Measurements from ENCODE around the gene MYB.

Gene MYB

DNA sequence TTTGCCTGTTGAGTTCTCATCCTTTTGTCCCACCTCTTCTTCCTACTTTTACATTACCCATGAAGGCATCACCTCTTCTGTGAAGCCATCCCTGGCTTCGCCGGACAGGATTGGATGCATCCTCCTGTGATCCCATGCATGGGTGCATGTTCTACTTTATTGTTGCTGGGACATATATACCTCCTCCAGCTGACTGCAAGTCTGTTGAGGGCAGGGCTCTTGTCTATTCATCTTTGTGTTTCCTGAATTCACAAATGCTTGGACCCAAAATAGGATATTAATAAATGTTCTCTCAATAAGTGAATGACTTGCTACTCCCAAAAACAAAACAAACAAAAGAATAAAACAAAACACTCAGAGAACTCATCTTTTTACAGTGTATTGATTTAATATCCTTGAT lies 5.1 kb downstream of the MYB start:
- in situ Hi-C loops (cut with MboI; ENCODE audit: low sequenced_read_pairs): loop anchor here (25.0 kb wide), 1 partner anchor 226 kb away; no protein-coding TSS in a partner anchor
- DNase-seq (ENCODE audit: low spot score in 2 of 2): no peak
- H3K27me3 ChIP-seq (ENCODE audit: low read depth): no peaks in the 10 kb centered on the region
- H3K36me3 ChIP-seq (replicated peaks): no peaks in the 10 kb centered on the region; the same call in 1 of the 2 replicates
- H3K9me3 ChIP-seq: no peaks in the 10 kb centered on the region
- peaks cover 2% of the 10 kb centered on the region; the same call in 1 of the 2 replicates for H3K4me1 ChIP-seq
- H3K4me3 ChIP-seq: no peak overlapping the region

DNA sequence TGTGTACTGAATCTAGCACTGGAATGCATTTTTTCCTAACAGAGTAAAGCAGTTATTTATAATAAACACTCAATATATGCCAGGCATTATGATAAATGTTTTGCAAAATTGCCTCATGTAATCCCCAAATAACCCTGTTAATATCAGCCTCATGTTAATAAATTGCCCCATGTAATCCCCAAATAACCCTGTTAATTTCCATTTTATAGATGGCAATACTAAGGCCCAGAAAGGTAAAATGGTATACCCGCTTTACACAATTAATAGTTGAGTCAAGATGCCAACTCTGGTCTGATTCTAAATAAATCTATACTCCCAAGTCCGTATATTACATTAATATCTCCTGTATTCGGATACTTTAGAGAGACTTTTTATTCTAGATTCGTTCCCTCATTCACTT lies 6.3 kb downstream of the MYB start:
- Histone ChIP-seq H3K4me1 (peaks cover 2% of the 10 kb centered on the region; the same call in 1 of the 2 replicates), H3K27me3 (ENCODE audit: low read depth) (no peaks in the 10 kb centered on the region), H3K4me3 (no peak overlapping the region), H3K9me3 (no peaks in the 10 kb centered on the region), H3K36me3 (replicated peaks) (no peaks in the 10 kb centered on the region; the same call in 1 of the 2 replicates)
- no peak for DNase-seq (ENCODE audit: low spot score in 2 of 2)
- in situ Hi-C loops (cut with MboI; ENCODE audit: low sequenced_read_pairs): loop anchor here (25.0 kb wide), 1 partner anchor 225 kb away; no protein-coding TSS in a partner anchor

DNA sequence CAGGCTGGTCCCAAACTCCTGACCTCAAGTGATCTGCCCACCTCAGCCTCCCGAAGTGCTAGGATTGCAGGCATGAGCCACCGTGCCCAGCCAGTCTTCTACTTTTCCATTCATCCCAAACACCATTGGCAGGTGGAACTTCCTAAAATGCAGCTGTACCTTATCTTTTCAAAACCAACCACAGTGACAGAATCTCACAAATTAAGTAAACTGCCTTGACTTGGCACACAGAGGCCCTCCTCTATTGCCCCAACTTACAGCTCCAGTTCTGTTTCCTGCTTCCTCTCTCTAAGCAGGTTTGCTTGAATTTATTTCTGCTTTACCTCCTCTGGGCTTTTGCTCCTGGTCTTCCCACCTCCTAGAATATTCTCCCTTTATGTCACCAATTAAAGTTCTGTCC lies 7.6 kb downstream of the MYB start:
- Histone ChIP-seq H3K27me3 (ENCODE audit: low read depth) (no peaks in the 10 kb centered on the region), H3K4me1 (no peaks in the 10 kb centered on the region), H3K36me3 (replicated peaks) (peaks cover 7% of the 10 kb centered on the region), H3K4me3 (no peak overlapping the region), H3K9me3 (no peaks in the 10 kb centered on the region)
- DNase-seq (ENCODE audit: low spot score in 2 of 2): no peak
- in situ Hi-C loops (cut with MboI; ENCODE audit: low sequenced_read_pairs): loop anchor here (25.0 kb wide), 1 partner anchor 224 kb away; no protein-coding TSS in a partner anchor

GRCh38 chr6:135189344-135189743 lies 8.2 kb downstream of the MYB start:
- no peak for DNase-seq (ENCODE audit: low spot score in 2 of 2)
- no peaks in the 10 kb centered on the region for H3K27me3 ChIP-seq (ENCODE audit: low read depth)
- no peak overlapping the region for H3K4me3 ChIP-seq
- H3K4me1 ChIP-seq: no peaks in the 10 kb centered on the region
- in situ Hi-C loops (cut with MboI; ENCODE audit: low sequenced_read_pairs): loop anchor here (25.0 kb wide), 1 partner anchor 223 kb away; no protein-coding TSS in a partner anchor
- H3K9me3 ChIP-seq: no peaks in the 10 kb centered on the region
- H3K36me3 ChIP-seq (replicated peaks): peaks cover 11% of the 10 kb centered on the region

DNA sequence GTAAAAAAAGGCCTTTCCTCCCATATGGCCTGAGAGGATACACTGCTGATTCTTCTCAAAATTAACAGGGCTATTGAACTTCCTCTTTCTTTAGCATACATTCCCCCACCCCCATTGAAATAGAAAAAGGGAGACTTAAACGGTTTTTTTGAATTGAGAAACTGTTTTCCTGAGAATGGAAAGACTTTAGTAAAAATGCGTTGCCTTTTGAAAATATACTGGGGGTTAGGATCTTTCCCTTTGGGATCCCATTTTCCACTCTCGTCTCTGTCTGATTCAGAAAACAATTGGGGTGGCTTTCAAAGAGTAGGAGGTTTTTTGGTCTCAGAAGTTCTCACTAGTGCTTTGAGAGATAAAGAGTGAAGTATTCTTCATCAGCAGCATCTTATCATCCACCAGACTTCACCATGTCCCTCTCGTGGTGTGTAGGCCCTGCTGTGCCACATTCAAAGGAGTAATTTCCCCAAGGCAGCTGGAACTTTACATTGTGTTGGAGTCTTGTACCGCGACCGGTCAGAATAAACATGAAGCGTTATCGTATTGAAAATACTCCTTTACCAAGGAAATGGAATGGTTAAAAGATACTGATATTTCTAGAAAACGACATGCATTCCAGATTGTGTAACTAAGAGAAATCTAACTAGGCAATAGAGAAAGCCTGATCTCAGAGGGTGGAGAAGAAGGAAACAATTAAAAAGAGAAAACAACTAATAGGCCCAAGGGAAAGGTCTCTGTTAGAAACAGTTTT lies 10.6 kb downstream of the MYB start:
- Histone ChIP-seq H3K9me3 (no peaks in the 10 kb centered on the region), H3K36me3 (replicated peaks) (peaks cover 16% of the 10 kb centered on the region), H3K4me1 (no peaks in the 10 kb centered on the region), H3K4me3 (no peak overlapping the region), H3K27me3 (ENCODE audit: low read depth) (no peaks in the 10 kb centered on the region)
- in situ Hi-C loops (cut with MboI; ENCODE audit: low sequenced_read_pairs): loop anchor here (25.0 kb wide), 1 partner anchor 221 kb away; no protein-coding TSS in a partner anchor
- DNase-seq (ENCODE audit: low spot score in 2 of 2): no peak

DNA sequence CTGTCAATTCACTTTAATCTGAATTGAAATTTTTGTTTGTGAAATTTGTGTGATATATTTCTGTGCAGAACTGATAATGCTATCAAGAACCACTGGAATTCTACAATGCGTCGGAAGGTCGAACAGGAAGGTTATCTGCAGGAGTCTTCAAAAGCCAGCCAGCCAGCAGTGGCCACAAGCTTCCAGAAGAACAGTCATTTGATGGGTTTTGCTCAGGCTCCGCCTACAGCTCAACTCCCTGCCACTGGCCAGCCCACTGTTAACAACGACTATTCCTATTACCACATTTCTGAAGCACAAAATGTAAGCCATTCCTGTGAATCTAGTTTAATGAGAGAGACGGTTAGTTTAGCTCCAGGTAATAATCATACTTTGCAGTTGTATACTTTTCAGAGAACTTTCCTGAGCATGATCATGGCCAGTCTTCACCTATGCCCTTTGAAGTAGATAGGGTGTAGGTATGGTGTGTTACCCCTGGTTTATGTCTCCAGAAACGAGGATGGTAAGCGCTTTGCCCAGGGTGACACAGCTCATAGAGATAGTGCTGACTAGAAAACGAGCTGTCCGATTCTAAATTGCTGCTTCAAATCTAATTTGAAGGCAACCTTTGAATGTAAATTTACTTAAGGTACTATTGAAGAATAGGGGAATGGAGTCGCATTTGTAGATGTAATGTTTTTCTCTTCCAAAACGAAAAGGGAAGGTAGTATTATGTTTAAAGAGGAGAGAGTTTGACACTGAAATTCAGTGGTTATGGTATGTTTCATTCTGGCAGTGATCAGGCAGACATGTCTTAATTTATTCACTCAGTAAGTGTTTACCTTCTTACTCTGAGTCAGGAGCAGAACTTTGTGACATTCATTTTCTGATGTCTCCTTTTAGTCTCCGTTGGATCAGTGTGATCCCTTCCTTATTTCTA lies 11.4 kb downstream of the MYB start:
- no peak for DNase-seq (ENCODE audit: low spot score in 2 of 2)
- Histone ChIP-seq H3K36me3 (replicated peaks) (peaks cover 16% of the 10 kb centered on the region), H3K4me1 (no peaks in the 10 kb centered on the region), H3K27me3 (ENCODE audit: low read depth) (no peaks in the 10 kb centered on the region), H3K9me3 (no peaks in the 10 kb centered on the region), H3K4me3 (no peak overlapping the region)
- in situ Hi-C loops (cut with MboI; ENCODE audit: low sequenced_read_pairs): loop anchor here (25.0 kb wide), 1 partner anchor 220 kb away; no protein-coding TSS in a partner anchor

- no peaks in the 10 kb centered on the region for H3K27me3 ChIP-seq (ENCODE audit: low read depth)
- H3K4me1 ChIP-seq: no peaks in the 10 kb centered on the region
- no peaks in the 10 kb centered on the region for H3K9me3 ChIP-seq
- peaks cover 16% of the 10 kb centered on the region for H3K36me3 ChIP-seq (replicated peaks)
- H3K4me3 ChIP-seq: no peak overlapping the region
- in situ Hi-C loops (cut with MboI; ENCODE audit: low sequenced_read_pairs): loop anchor here (25.0 kb wide), 1 partner anchor 219 kb away; no protein-coding TSS in a partner anchor
- no peak for DNase-seq (ENCODE audit: low spot score in 2 of 2)
These were observed 12.1 kb downstream of the MYB start for GRCh38 chr6:135193221-135193620.

DNA sequence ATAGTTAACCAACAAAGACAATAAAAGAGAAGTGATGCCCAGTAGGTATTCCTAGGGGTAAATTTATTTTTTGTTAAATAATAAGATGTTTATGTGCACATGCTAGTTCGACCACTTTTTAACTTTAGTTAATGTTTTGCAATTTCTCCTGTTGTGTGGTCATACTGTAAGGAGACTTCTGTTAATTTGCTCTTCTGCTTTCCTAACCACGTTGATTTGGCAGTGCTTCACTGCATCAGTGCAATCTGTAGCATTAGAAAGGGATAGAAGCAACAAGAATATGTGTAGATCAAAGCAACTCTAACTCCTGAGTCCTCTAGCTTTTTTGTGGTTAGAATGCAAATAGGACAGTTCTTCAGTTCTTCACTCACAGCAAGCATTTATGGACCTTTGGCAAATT lies 13.9 kb downstream of the MYB start:
- H3K36me3 ChIP-seq (replicated peaks): peaks cover 20% of the 10 kb centered on the region
- in situ Hi-C loops (cut with MboI; ENCODE audit: low sequenced_read_pairs): loop anchor here (25.0 kb wide), 1 partner anchor 217 kb away; no protein-coding TSS in a partner anchor
- H3K4me3 ChIP-seq: no peak overlapping the region
- no peak for DNase-seq (ENCODE audit: low spot score in 2 of 2)
- no peaks in the 10 kb centered on the region for H3K4me1 ChIP-seq
- H3K9me3 ChIP-seq: no peaks in the 10 kb centered on the region
- H3K27me3 ChIP-seq (ENCODE audit: low read depth): no peaks in the 10 kb centered on the region

GRCh38 chr6:135195522-135195921 lies 14.4 kb downstream of the MYB start:
- Histone ChIP-seq H3K9me3 (no peaks in the 10 kb centered on the region), H3K27me3 (ENCODE audit: low read depth) (no peaks in the 10 kb centered on the region), H3K4me3 (no peak overlapping the region), H3K4me1 (no peaks in the 10 kb centered on the region), H3K36me3 (replicated peaks) (peaks cover 23% of the 10 kb centered on the region)
- no peak for DNase-seq (ENCODE audit: low spot score in 2 of 2)
- in situ Hi-C loops (cut with MboI; ENCODE audit: low sequenced_read_pairs): loop anchor here (25.0 kb wide), 1 partner anchor 217 kb away; no protein-coding TSS in a partner anchor

DNA sequence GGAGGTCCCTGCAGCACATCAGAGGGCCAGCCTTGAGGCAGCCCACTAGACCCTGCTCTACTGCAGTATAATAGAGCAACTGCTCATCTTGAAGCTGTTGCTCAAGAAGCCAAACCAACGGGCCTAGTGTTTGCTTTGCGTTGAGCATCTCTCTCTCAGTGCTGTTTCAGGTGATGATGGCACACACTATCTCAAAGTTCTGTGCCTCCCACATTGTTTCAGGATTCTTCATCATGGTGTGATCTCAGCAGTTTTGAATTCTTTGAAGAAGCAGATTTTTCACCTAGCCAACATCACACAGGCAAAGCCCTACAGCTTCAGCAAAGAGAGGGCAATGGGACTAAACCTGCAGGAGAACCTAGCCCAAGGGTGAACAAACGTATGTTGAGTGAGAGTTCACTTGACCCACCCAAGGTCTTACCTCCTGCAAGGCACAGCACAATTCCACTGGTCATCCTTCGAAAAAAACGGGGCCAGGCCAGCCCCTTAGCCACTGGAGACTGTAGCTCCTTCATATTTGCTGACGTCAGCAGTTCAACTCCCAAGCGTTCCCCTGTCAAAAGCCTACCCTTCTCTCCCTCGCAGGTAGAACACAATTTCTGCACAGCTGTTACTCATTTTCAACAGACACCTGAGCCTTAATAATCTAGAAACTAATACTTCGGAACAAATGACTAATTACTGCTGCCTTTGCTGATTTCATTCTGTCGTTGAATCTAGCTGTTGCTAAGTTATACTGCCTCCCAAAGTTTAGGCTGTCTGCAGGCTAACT lies 15.8 kb downstream of the MYB start:
- Histone ChIP-seq H3K4me3 (no peak overlapping the region), H3K36me3 (replicated peaks) (peaks cover 29% of the 10 kb centered on the region), H3K27me3 (ENCODE audit: low read depth) (no peaks in the 10 kb centered on the region)

DNA sequence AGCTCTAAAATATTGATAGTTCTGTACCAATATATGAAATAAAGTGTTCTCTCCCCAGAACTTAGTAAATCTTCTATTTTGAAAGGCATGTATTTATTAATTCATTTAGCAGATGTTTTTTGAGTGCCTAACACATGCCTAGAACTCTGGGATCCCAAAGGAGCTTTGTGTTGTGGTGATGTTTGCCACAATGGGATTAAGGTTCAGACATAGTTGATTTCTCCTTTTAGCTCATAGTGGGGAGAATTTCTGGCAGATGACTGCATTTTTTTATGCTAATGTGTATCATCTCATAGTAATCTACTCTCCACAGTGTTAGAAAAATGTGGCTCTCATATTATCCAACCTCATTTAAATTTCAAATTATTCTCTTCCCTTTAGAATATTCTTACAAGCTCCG lies 21.7 kb downstream of the MYB start:
- H3K36me3 ChIP-seq (replicated peaks): peaks cover 30% of the 10 kb centered on the region
- H3K4me1 ChIP-seq: no peaks in the 10 kb centered on the region
- in situ Hi-C loops (cut with MboI; ENCODE audit: low sequenced_read_pairs): no loop called here
- H3K27me3 ChIP-seq (ENCODE audit: low read depth): no peaks in the 10 kb centered on the region
- no peak for DNase-seq (ENCODE audit: low spot score in 2 of 2)
- H3K9me3 ChIP-seq: no peaks in the 10 kb centered on the region
- H3K4me3 ChIP-seq: no peak overlapping the region

More for the DNA sequence above, 15.8 kb downstream of the MYB start:
- Histone ChIP-seq H3K9me3 (no peaks in the 10 kb centered on the region), H3K4me1 (no peaks in the 10 kb centered on the region)
- in situ Hi-C loops (cut with MboI; ENCODE audit: low sequenced_read_pairs): loop anchor here (25.0 kb wide), 1 partner anchor 215 kb away; no protein-coding TSS in a partner anchor
- DNase-seq (ENCODE audit: low spot score in 2 of 2): no peak

GRCh38 chr6:135204951-135205350 lies 23.8 kb downstream of the MYB start:
- H3K36me3 ChIP-seq (replicated peaks): peaks cover 27% of the 10 kb centered on the region
- H3K9me3 ChIP-seq: no peaks in the 10 kb centered on the region
- in situ Hi-C loops (cut with MboI; ENCODE audit: low sequenced_read_pairs): no loop called here
- H3K4me1 ChIP-seq: no peaks in the 10 kb centered on the region
- no peak overlapping the region for H3K4me3 ChIP-seq
- H3K27me3 ChIP-seq (ENCODE audit: low read depth): no peaks in the 10 kb centered on the region
- no peak for DNase-seq (ENCODE audit: low spot score in 2 of 2)

DNA sequence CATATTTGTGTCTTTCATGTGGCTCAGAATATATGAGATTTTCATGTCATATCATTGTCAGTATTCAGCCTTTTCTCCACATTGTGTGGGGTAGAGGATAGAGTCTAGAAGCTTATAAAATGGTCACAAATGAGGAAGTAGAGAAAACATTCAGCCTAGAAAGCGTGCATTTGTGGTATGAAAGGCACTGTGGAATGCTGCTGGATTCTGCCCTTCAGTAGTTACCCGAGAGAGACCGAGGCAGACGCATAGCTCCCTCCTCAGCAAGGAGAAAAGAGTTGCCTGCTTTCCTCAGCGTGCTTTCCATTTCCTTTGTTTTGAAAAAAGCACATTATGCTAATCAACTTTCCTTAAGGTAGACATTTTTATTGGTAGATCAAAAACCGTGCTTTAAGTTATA lies 28.7 kb downstream of the MYB start:
- Histone ChIP-seq H3K36me3 (replicated peaks) (peaks cover 4% of the 10 kb centered on the region; the same call in 1 of the 2 replicates), H3K4me3 (no peak overlapping the region), H3K9me3 (no peaks in the 10 kb centered on the region; the same call in 1 of the 2 replicates), H3K27me3 (ENCODE audit: low read depth) (no peaks in the 10 kb centered on the region), H3K4me1 (no peaks in the 10 kb centered on the region; the same call in 1 of the 2 replicates)
- in situ Hi-C loops (cut with MboI; ENCODE audit: low sequenced_read_pairs): no loop called here
- no peak for DNase-seq (ENCODE audit: low spot score in 2 of 2)
